ENCODE results near the gene ORM2.

Gene ORM2

GRCh38 chr9:114300153-114300845 lies 29.4 kb upstream of the ORM2 start:
- H3K36me3 ChIP-seq (ENCODE audit: control insufficient read depth, insufficient read depth, low read length), result no peaks in the 10 kb centered on the region
- no peaks in the 10 kb centered on the region for H3K79me2 ChIP-seq
- H3K27ac ChIP-seq, result no peak overlapping the region
- H3K9ac ChIP-seq, result no peak overlapping the region
- H3K27me3 ChIP-seq (ENCODE audit: control insufficient read depth, insufficient read depth, low read length), result no peaks in the 10 kb centered on the region
- no peak overlapping the region for H3K4me3 ChIP-seq (ENCODE audit: low read depth, low read length)
- no peaks in the 10 kb centered on the region for H3K9me3 ChIP-seq (ENCODE audit: control insufficient read depth, low read length)
- no peak overlapping the region for H3K4me2 ChIP-seq (ENCODE audit: low read length)
- H3K4me1 ChIP-seq, result no peaks in the 10 kb centered on the region
- no peak overlapping the region for H2AFZ ChIP-seq
- no peak for TF ChIP-seq CTCF (IDR thresholded peaks at IDR 0.05)

DNA sequence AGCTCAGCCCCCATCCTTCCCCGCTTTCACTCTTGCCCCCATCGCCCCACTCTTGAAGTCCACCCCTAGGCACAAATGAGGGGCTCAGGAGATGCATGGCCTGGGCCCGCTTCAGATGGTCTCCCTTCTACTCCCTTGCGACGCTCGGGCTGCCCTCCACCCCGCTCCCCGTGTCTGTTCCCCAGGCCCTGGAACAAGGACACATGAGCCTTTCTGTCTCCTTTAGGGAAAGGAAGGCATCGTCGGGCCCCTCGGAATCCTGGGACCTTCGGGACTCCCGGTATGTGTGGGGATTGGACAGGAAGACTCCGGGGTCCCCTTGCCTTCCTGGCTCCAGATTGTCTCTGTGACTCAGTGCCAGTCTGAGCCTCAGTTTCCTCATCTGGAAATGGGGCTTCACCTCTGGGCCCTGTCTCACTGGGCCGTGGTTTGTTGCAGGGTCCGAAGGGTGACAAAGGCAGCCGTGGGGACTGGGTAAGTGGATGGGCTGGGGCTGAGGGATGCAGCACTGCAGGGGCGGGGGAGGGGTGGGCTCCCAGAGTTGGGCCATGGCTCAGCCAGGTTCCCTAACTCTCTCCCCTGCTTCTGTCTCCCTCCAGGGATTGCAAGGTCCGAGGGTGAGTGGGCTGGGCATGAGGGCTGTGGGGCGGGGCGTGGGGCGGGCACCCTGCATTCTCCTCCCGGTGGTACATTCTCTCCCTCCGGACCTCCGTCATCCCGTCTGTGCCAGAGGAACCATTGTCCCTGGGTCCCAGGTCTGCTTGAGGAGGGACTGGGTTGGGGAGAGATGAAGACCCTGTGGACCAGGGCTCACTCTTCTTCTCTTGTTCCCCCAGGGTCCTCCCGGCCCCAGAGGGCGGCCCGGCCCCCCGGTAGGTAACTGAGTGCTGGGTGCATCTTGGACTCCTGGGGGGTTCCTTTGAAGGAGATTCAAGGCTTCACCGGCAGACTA lies 28.5 kb upstream of the ORM2 start:
- H3K27ac ChIP-seq, result no peak overlapping the region
- H3K4me1 ChIP-seq, result no peaks in the 10 kb centered on the region
- H3K36me3 ChIP-seq (ENCODE audit: control insufficient read depth, insufficient read depth, low read length), result no peaks in the 10 kb centered on the region
- H3K79me2 ChIP-seq, result no peaks in the 10 kb centered on the region
- no peak for TF ChIP-seq CTCF (IDR thresholded peaks at IDR 0.05)
- H3K4me2 ChIP-seq (ENCODE audit: low read length), result no peak overlapping the region
- no peak overlapping the region for H3K9ac ChIP-seq
- H3K9me3 ChIP-seq (ENCODE audit: control insufficient read depth, low read length), result no peaks in the 10 kb centered on the region
- H2AFZ ChIP-seq, result no peak overlapping the region
- H3K4me3 ChIP-seq (ENCODE audit: low read depth, low read length), result no peak overlapping the region
- H3K27me3 ChIP-seq (ENCODE audit: control insufficient read depth, insufficient read depth, low read length), result no peaks in the 10 kb centered on the region

DNA sequence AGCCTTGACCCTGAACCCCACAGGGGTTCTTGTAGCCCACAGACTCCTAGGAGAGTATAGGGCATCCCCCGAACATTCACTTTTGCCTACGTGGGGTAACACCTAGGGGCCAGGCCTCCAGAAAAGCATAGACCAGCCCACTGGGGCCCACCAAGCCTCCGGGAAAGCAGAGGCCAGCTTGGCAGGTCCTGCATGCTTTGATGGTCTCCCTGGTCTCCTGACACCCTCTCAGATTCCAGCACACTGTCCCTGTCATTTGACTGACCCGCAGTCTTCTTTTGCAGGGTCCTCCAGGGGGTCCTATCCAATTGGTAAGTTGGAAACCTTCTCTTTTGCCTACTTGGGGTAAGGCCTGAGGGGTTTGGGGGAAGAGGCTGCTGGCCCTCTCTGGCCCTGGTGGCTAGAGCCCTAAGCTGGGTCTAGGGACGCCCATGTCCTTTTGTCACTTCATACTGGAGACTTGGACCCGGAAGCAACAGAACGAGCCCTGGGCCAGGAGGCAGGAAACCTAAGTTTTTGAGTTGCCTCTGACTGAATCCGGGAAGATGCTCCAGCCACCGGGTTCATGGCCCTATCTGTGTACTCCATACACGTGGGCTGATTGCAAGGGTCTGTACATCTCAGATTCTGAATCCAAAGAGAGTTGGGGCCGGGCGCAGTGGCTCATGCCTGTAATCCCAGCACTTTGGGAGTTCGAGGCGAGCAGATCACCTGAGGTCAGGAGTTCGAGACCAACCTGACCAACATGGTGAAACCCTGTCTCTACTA lies 27.7 kb upstream of the ORM2 start:
- H3K4me1 ChIP-seq, result no peaks in the 10 kb centered on the region
- H3K4me2 ChIP-seq (ENCODE audit: low read length), result no peak overlapping the region
- no peaks in the 10 kb centered on the region for H3K27me3 ChIP-seq (ENCODE audit: control insufficient read depth, insufficient read depth, low read length)
- no peaks in the 10 kb centered on the region for H3K79me2 ChIP-seq
- H2AFZ ChIP-seq, result no peak overlapping the region
- no peak overlapping the region for H3K27ac ChIP-seq
- H3K9me3 ChIP-seq (ENCODE audit: control insufficient read depth, low read length), result no peaks in the 10 kb centered on the region
- H3K9ac ChIP-seq, result no peak overlapping the region
- no peak overlapping the region for H3K4me3 ChIP-seq (ENCODE audit: low read depth, low read length)
- no peak for TF ChIP-seq CTCF (IDR thresholded peaks at IDR 0.05)
- no peaks in the 10 kb centered on the region for H3K36me3 ChIP-seq (ENCODE audit: control insufficient read depth, insufficient read depth, low read length)

DNA sequence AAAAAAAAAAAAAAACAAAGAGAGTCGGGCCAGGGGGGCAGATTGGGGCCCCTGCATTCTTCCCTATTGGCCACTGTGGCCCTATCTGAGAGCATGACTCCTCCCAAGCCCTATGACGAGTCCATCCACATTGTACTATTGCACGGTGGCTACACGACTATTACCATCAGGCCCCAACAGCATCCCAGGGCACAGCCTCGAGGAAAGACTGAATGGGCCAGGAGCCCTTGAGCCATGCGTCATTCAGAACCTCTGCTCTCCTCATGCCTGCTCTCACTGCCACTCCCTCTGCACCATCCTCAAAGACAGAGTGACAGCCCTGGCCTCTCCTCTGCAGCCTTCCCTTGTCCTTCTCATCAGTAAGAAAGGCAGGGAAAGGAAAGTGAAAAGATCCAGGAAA lies 26.9 kb upstream of the ORM2 start:
- no peak overlapping the region for H3K4me2 ChIP-seq (ENCODE audit: low read length)
- H3K79me2 ChIP-seq, result no peaks in the 10 kb centered on the region
- TF ChIP-seq CTCF (IDR thresholded peaks at IDR 0.05), result no peak
- H2AFZ ChIP-seq, result no peak overlapping the region
- H3K27me3 ChIP-seq (ENCODE audit: control insufficient read depth, insufficient read depth, low read length), result no peaks in the 10 kb centered on the region
- H3K27ac ChIP-seq, result no peak overlapping the region
- H3K9ac ChIP-seq, result no peak overlapping the region
- no peaks in the 10 kb centered on the region for H3K9me3 ChIP-seq (ENCODE audit: control insufficient read depth, low read length)
- H3K4me3 ChIP-seq (ENCODE audit: low read depth, low read length), result no peak overlapping the region
- H3K36me3 ChIP-seq (ENCODE audit: control insufficient read depth, insufficient read depth, low read length), result no peaks in the 10 kb centered on the region
- H3K4me1 ChIP-seq, result no peaks in the 10 kb centered on the region
